ENCODE data around the gene TBX3.

- no peak for TF ChIP-seq CTCF (IDR thresholded peaks at IDR 0.05; ENCODE audit: low read depth, low read length)
- TF ChIP-seq EZH2phosphoT487 (IDR thresholded peaks at IDR 0.05; ENCODE audit: low read depth), result no peak
Observed at GRCh38 chr12:114713466-114714215, 29.7 kb upstream of the TBX3 start.
